Raji (cell line): Measurements from ENCODE around the gene TNNT3.

Source experiments
- POLR2A ChIP-seq: IDR thresholded peaks from 2 replicates; pipeline ENCODE4 v1.6.1; 2011; ENCODE audit warnings: low read depth, low read length, control low read depth; ENCODE audit not compliant: insufficient read depth

Gene TNNT3

GRCh38 chr11:1969776-1970175 lies 50.3 kb downstream of the TNNT3 start:
- no peak for TF ChIP-seq POLR2A

- no peak for TF ChIP-seq POLR2A
Measured at GRCh38 chr11:1970956-1971355, 51.5 kb downstream of the TNNT3 start.

- no peak for TF ChIP-seq POLR2A
Measured at GRCh38 chr11:1975185-1975584, 55.7 kb downstream of the TNNT3 start.

- no peak for TF ChIP-seq POLR2A
Measured at GRCh38 chr11:1978720-1979473, 59.4 kb downstream of the TNNT3 start.

GRCh38 chr11:1979607-1980006 lies 60.1 kb downstream of the TNNT3 start:
- no peak for TF ChIP-seq POLR2A

- no peak for TF ChIP-seq POLR2A
Measured at GRCh38 chr11:1982873-1983600, 63.5 kb downstream of the TNNT3 start.

- TF ChIP-seq POLR2A = no peak
Measured at GRCh38 chr11:1983601-1983961, 64.1 kb downstream of the TNNT3 start.

- no peak for TF ChIP-seq POLR2A
Measured at GRCh38 chr11:1987024-1987423, 67.5 kb downstream of the TNNT3 start.

GRCh38 chr11:1988174-1988573 lies 68.7 kb downstream of the TNNT3 start:
- no peak for TF ChIP-seq POLR2A
